ENCODE data around the gene RERE. TPM values are rescaled to one million over a fixed set of nuclear protein-coding genes. Genes with fewer than 3 reads are reported as not detected.

The RERE gene
- total RNA-seq, 2 donors from 2014 or later: 96.0 to 105 TPM

DNA sequence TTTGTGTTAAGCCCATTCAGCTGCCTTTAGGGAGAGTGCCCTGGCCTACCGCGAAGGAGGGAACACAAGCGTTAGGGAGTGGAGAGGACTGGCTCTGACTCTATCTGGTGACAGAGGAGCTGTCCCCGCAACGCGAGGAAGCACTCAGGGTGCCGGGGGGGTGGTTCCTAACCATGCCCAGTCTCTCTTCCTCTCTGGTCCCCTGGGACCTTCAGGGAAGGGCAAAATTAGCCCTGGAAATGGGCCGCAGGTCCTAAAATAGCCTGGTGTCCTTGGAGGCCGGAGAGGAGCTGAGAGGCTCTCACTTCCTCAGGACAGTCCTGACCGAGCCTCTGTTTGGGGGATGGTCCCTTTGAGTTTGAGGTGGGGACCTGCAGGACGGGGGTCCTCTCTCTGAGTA lies 493.7 kb downstream of the RERE start:
- TF ChIP-seq, protein P1, sequence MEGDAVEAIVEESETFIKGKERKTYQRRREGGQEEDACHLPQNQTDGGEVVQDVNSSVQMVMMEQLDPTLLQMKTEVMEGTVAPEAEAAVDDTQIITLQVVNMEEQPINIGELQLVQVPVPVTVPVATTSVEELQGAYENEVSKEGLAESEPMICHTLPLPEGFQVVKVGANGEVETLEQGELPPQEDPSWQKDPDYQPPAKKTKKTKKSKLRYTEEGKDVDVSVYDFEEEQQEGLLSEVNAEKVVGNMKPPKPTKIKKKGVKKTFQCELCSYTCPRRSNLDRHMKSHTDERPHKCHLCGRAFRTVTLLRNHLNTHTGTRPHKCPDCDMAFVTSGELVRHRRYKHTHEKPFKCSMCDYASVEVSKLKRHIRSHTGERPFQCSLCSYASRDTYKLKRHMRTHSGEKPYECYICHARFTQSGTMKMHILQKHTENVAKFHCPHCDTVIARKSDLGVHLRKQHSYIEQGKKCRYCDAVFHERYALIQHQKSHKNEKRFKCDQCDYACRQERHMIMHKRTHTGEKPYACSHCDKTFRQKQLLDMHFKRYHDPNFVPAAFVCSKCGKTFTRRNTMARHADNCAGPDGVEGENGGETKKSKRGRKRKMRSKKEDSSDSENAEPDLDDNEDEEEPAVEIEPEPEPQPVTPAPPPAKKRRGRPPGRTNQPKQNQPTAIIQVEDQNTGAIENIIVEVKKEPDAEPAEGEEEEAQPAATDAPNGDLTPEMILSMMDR (IDR thresholded peaks at IDR 0.05): no peak
- Histone ChIP-seq H3K27ac (no peak overlapping the region), H3K4me3 (no peak overlapping the region), H3K4me1 (no peaks in the 10 kb centered on the region), H3K27me3 (peaks cover 1% of the 10 kb centered on the region), H3K36me3 (no peaks in the 10 kb centered on the region), H3K9me3 (no peaks in the 10 kb centered on the region), H3K9ac (ENCODE audit: low read depth in 2 of 2, low read length in 2 of 2) (no peak overlapping the region)
- no peak for DNase-seq
- intact Hi-C loops (cut with DNase I): no loop called here

DNA sequence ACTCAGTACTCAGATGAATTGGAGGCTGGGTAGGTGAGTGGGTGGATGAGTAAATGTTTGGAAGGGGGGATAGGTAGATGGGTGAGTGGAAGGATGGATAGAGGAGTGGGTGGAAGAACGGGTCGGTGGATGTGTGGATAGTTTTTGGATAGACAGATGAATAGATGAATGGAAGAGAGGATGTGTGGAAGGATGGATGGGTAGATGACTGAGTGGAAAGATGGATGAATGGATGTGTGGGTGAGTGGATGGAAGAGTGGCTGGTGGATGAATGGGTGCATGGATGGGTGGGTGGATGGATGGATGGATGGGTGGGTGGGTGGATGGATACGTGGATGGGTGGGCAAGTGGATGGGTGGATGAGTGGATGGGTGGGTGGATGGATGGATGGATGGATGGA lies 495.8 kb downstream of the RERE start:
- intact Hi-C loops (cut with DNase I): no loop called here
- no peaks in the 10 kb centered on the region for H3K36me3 ChIP-seq
- no peak for DNase-seq
- peaks cover 5% of the 10 kb centered on the region for H3K4me1 ChIP-seq
- H3K9ac ChIP-seq (ENCODE audit: low read depth in 2 of 2, low read length in 2 of 2): no peak overlapping the region
- no peak overlapping the region for H3K27ac ChIP-seq
- H3K27me3 ChIP-seq: peaks cover 8% of the 10 kb centered on the region
- TF ChIP-seq, protein P1 (IDR thresholded peaks at IDR 0.05): no peak
- no peak overlapping the region for H3K4me3 ChIP-seq
- no peaks in the 10 kb centered on the region for H3K9me3 ChIP-seq

DNA sequence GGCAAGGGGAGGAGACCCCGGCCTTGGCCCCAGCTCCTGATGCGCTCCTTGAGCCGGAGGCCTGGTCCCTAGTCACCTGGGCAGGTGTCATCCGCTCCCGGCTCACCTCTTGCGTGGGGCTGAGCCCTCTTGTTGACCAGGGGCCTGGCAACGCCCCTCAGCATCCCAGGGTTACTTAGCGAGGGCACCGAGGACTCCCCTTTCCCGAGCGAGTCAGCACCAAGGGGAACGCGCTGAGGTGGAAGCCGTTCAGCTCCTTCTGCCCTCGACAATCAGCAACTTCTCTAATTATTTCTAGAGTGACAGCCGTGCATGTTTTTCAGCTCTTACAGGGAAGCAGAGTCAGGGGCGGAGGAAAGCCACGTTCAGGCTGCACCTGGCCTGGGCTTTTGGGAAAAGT lies 499.0 kb downstream of the RERE start:
- Histone ChIP-seq H3K4me3 (peak overlapping the region; percentile 55), H3K9me3 (no peaks in the 10 kb centered on the region), H3K27ac (no peak overlapping the region), H3K4me1 (peaks cover 5% of the 10 kb centered on the region), H3K36me3 (no peaks in the 10 kb centered on the region), H3K27me3 (peaks cover 8% of the 10 kb centered on the region), H3K9ac (ENCODE audit: low read depth in 2 of 2, low read length in 2 of 2) (peak overlapping the region; percentile 46 to 68)
- no peak for DNase-seq
- intact Hi-C loops (cut with DNase I): no loop called here
- TF ChIP-seq, protein P1 (IDR thresholded peaks at IDR 0.05): no peak

DNA sequence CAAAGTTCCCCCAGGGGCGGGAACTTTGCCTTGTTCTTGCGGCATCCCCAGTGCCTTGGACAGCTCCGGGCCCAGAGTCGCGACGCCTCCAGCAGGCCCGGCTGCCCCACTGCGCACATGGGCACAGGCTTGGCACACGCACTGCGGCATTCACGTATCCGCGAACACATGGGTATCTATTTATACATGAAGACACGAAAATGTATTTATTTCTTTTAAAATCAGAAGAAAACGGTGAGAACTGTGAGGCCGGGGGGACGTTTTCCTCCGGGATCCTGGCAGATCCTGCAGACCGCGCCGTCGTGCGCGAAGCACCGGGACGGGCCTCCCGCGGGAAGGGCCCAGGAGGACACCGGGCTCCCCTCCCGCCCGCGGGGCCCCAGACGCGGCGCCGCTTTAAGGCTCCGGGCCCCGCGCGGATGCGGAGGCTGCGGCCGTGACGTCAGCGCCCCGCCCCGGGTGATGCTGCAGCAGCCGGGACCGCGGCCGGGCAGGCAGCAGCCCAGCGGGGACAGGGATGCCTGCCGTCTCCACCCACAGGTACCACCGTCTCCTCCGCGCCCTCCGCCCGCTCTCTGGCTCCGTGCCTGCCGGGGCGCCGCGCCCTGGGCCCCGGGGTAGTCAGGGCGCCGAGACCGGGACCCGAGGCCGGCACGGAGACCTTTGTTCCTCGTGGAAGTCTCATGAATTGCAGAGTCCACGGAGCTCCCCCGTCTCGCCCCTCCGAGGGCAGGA lies 499.6 kb downstream of the RERE start, which contains the start of gene SLC45A1:
Gene SLC45A1, plus strand, starts transcription at position 468 of the 735 bp plus-strand sequence. CDS start 6,216 bp downstream, outside the sequence.
- Histone ChIP-seq H3K9ac (ENCODE audit: low read depth in 2 of 2, low read length in 2 of 2) (peak within 1 kb of the TSS; percentile 46 to 68), H3K4me1 (peaks cover 5% of the 10 kb centered on the region), H3K36me3 (no peaks in the 10 kb centered on the region), H3K4me3 (peak within 1 kb of the TSS; percentile 55), H3K27ac (no peak within 1 kb of the TSS), H3K9me3 (no peaks in the 10 kb centered on the region), H3K27me3 (peaks cover 8% of the 10 kb centered on the region)
- intact Hi-C loops (cut with DNase I): no loop called here
- TF ChIP-seq, protein P1 (IDR thresholded peaks at IDR 0.05): no peak
- DNase-seq: peak; percentile 59

DNA sequence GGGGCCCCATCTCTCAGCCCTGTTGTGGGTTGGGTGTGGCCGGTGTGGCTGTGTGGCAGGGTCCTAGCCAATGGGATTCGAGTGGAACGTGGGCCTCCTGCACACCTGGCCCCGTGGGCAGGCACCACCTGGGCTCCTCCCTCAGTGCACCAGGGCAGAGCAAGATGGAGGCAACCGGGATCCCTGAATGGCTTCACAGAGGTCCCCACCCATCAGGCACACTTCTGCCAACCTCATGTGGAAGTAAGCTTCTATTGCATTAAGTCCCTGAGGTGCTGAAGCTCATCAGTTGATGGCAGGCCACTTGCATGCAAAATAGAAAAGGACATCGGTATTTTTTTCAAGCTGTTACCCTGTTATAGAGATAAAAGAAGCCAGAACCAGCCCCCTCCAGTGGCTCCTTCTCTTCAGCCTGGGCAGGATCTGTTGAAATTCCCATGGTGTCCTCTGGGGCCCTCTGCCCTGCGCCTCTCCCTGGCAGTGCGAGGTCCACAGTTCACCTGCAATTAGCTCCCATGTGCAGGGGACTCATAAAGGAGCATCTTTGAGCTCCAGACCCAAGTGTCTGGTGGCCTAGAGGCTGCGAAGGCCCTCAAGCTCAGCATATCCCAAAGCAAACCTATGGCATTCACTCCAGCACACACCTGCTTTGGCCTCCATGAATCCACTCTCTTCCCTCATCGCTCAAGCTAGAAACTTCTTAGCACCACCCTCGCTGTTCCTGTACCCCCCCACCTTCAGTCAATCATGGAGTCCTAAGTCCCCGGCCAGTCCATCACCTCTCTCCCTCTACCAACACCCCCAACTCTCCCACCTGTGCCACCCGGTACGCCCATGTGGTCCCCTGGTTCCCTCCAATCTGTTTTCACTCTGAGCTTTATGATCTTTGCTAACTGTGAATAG lies 501.6 kb downstream of the RERE start:
- no peak overlapping the region for H3K9ac ChIP-seq (ENCODE audit: low read depth in 2 of 2, low read length in 2 of 2)
- H3K4me1 ChIP-seq: peaks cover 5% of the 10 kb centered on the region
- H3K27ac ChIP-seq: no peak overlapping the region
- no peaks in the 10 kb centered on the region for H3K9me3 ChIP-seq
- peaks cover 8% of the 10 kb centered on the region for H3K27me3 ChIP-seq
- H3K4me3 ChIP-seq: no peak overlapping the region
- TF ChIP-seq, protein P1 (IDR thresholded peaks at IDR 0.05): no peak
- intact Hi-C loops (cut with DNase I): loop anchor here (2.0 kb wide), 2 partner anchors 285 to 335 kb away; no protein-coding TSS in a partner anchor
- DNase-seq: no peak
- H3K36me3 ChIP-seq: no peaks in the 10 kb centered on the region
